Effector memory CD8-positive, alpha-beta T cell (primary cell): ENCODE measurements around the gene TTLL4.
A peak's percentile ranks its signal among the peaks of the same experiment; 100 is the strongest.
"Not testable (repeated sequence)": the region's sequence is repeated elsewhere in the genome, so short reads cannot be mapped to it uniquely, and the experiment has no call there.

ENCODE experiments used
- ATAC-seq: fragments of 150-1000 bp; cut with Tn5 transposase; replicated peaks from 2 replicates; pipeline ENCODE4 v1.10.0; 2021; ENCODE audit warnings: mild to moderate bottlenecking, moderate library complexity
- DNase-seq, 3 experiments: peaks; one replicate each; pipeline ENCODE4 v3.0.0; 2021
- H3K27ac Mint-ChIP-seq, 2 donors: one replicate each; pipeline ENCODE4 v1.8.0; 2022; ENCODE audit warnings: mild to moderate bottlenecking in 2 of 2, mixed read lengths in 2 of 2, moderate library complexity in 2 of 2
- H3K27me3 Mint-ChIP-seq, 2 donors: one replicate each; pipeline ENCODE4 v1.8.0; 2022; ENCODE audit warnings: mixed read lengths in 2 of 2
- H3K36me3 Mint-ChIP-seq: one replicate; pipeline ENCODE4 v1.8.0; 2022; ENCODE audit warnings: mild to moderate bottlenecking, moderate library complexity, mixed read lengths; ENCODE audit not compliant: insufficient read depth
- H3K4me1 Mint-ChIP-seq, 2 donors: one replicate each; pipeline ENCODE4 v1.8.0; 2022; ENCODE audit warnings: low read depth in 2 of 2, mixed read lengths in 2 of 2
- H3K4me3 Mint-ChIP-seq, 2 donors: one replicate each; pipeline ENCODE4 v1.8.0; 2022; ENCODE audit warnings: mild to moderate bottlenecking in 2 of 2, mixed read lengths in 2 of 2, moderate library complexity in 2 of 2
- H3K9me3 Mint-ChIP-seq, 2 donors: one replicate each; pipeline ENCODE4 v1.8.0; 2022; ENCODE audit warnings: mixed read lengths in 2 of 2
- total RNA-seq, 9 experiments: gene quantifications; one replicate each; lab custom pipeline; 2026; lab: John Stamatoyannopoulos, UW

The TTLL4 gene
- total RNA-seq: 12.5 to 35.5 (median 27.8) reads per million in 9 experiments

GRCh38 chr2:218710687-218711549, at the start of gene TTLL4:
TTLL4 (plus strand) TSS chr2:218710835; CDS start chr2:218737677, 26,842 bp downstream.
- H3K4me3 Mint-ChIP-seq: peak within 1 kb of the TSS; percentile 93 to 98
- peaks cover 10% of the 10 kb centered on the region for H3K36me3 Mint-ChIP-seq
- peak; percentile 98 to 99 (median 99) for DNase-seq
- H3K27ac Mint-ChIP-seq: peak within 1 kb of the TSS; percentile 92 to 93
- peak; percentile 95 for ATAC-seq
- no peaks in the 10 kb centered on the region for H3K9me3 Mint-ChIP-seq
- H3K27me3 Mint-ChIP-seq: peaks cover 0 to 11% of the 10 kb centered on the region in 2 donors
- peaks cover 14 to 17% of the 10 kb centered on the region in 2 donors for H3K4me1 Mint-ChIP-seq

DNA sequence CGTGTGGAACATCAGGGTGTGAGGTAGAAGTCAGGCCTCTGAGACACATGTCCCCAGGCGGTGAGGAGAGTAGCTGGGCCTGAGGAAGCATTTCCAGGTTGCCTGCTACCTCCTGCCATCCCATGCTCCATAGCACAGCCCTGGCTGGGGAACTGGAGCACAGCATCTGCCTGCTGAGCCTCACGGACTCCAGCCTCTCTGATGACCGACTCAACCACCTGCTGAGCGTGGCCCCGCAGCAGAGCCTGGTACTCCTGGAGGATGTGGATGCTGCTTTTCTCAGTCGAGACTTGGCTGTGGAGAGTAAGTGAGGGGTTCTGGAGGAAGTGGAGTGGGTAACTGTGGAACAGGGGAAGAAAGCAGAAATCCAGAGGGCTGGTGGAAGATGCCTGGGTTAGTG, 48.3 kb upstream of the TTLL4 start:
- Mint-ChIP-seq H3K4me1 (peaks cover 25 to 27% of the 10 kb centered on the region in 2 donors), H3K4me3 (no peak overlapping the region)

GRCh38 chr2:218662827-218663226, 47.8 kb upstream of the TTLL4 start:
- Mint-ChIP-seq H3K36me3 (peaks cover 60% of the 10 kb centered on the region), H3K27ac (peak overlapping the region in 1 of 2 donors; percentile 80), H3K27me3 (no peaks in the 10 kb centered on the region), H3K4me1 (peaks cover 22 to 24% of the 10 kb centered on the region in 2 donors), H3K9me3 (no peaks in the 10 kb centered on the region), H3K4me3 (no peak overlapping the region)
- ATAC-seq (no peak), DNase-seq (no peak)

More for the DNA sequence above, 48.3 kb upstream of the TTLL4 start:
- Mint-ChIP-seq H3K9me3 (no peaks in the 10 kb centered on the region), H3K36me3 (peaks cover 58% of the 10 kb centered on the region), H3K27ac (peak overlapping the region in 1 of 2 donors; percentile 80), H3K27me3 (no peaks in the 10 kb centered on the region)
- DNase-seq (no peak), ATAC-seq (no peak)

- no peak overlapping the region for H3K4me3 Mint-ChIP-seq
- no peaks in the 10 kb centered on the region for H3K9me3 Mint-ChIP-seq
These were observed 46.7 kb upstream of the TTLL4 start for GRCh38 chr2:218663901-218664300.

DNA sequence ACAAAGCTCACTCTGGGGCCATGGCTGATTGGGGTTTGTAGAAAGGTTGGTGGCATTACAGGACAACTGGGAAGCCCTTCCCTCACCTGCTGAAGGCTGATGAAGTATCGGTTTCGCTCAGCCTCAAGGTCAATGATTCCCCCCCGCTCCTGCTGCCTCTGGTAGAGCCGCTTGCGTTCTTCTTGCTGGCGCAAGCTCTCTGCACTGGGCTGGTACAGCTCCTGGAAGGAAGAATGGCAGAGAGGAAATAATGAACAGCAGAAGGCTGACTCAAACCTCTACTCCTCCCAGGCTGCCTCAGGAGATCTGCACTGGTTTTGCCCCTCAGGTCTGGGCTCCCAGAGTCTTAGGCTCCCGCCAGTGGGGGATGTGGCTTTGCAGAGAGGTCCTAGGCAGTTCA, 46.0 kb upstream of the TTLL4 start:
- Mint-ChIP-seq H3K4me3 (no peak overlapping the region), H3K27ac (peak overlapping the region in 1 of 2 donors; percentile 51), H3K27me3 (no peaks in the 10 kb centered on the region), H3K9me3 (no peaks in the 10 kb centered on the region), H3K36me3 (peaks cover 55% of the 10 kb centered on the region), H3K4me1 (peaks cover 8 to 10% of the 10 kb centered on the region in 2 donors)
- no peak for ATAC-seq
- no peak for DNase-seq

More at GRCh38 chr2:218663901-218664300, 46.7 kb upstream of the TTLL4 start:
- H3K4me1 Mint-ChIP-seq: peaks cover 13 to 14% of the 10 kb centered on the region in 2 donors
- ATAC-seq (no peak), DNase-seq (no peak)
- H3K27me3 Mint-ChIP-seq: no peaks in the 10 kb centered on the region
- H3K27ac Mint-ChIP-seq: no peak overlapping the region
- peaks cover 60% of the 10 kb centered on the region for H3K36me3 Mint-ChIP-seq

DNA sequence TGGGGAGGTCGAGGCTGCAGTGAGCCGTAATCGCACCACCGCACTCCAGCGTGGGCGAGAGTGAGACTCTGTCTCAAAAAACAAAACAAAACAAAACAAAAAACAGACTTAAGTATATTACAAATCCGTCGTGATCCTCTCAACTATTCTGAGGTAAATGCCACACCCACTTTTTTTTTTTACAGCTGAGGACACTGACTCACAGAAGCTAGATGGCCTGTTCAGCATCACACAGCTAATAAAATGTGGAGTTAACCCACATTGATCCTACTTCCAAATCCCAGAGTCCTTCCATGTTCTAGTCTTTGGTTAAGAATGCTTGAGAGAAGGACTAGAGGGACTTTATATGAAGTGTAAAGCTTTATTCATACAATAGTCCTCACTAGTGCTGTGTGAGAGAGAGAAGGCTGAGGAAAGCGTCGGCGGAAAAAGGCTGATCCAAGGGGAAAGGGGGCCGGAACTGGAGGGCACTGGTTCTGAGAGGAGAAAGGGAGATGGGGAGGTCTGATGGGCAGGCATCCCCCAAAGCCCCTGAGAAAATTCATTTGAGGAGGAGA, 39.5 kb upstream of the TTLL4 start:
- ATAC-seq (no peak), DNase-seq (no peak)
- Mint-ChIP-seq H3K9me3 (no peaks in the 10 kb centered on the region), H3K4me3 (peak overlapping the region; percentile 96 to 97), H3K4me1 (peaks cover 16 to 26% of the 10 kb centered on the region in 2 donors), H3K27ac (peak overlapping the region; percentile 97 to 99), H3K27me3 (no peaks in the 10 kb centered on the region), H3K36me3 (peaks cover 27% of the 10 kb centered on the region)

DNA sequence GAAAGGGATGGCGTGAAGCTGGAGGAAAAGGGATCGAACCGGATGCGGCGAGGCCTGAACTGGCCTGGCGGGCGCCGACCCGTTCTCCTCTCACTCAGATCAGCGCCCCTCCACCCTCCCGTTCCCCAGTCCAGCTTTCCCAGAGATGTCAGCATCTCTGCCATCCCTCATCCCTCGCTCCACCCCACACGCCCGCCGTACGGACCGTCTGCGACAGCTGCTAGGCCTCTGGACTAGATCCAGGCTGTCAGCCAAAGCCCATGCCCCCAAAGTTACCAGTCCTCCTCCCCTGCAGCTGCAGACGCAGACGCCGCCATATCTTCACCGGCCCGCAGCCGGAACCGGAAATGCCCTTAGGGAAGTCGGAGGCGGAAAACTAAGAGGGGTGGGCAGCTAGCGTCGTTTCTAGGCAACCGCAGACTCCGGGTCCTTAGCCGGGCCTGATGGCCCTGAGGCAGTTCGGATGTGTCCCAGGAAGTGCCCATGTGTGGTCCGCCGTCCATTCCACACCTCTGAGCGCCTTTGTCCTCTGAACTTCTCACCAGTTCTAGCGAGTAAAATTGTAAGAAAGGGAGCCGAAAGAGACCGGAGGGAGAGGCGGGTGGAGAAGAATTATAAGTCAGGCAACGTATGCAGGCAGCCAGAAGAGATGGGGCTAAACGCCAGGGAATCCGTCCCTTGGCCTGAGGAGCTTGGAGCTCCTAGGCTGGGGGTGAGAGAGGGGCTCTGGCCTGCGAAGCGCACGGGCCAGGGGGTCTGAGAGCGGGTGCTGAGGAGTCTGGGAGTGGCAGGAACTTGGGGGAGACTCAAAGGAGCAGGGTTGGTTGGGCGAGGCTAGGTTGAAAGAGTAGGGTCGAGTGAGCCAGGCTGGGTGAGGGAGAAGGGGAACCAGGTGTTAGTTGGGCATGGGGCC, 38.7 kb upstream of the TTLL4 start, which contains the start of the genes RNF25 and STK36:
Gene RNF25 (minus strand): TSS at position 349 of the 913 bp plus-strand sequence. CDS start 32 bp downstream, at position 317.
Gene STK36 (plus strand): TSS at position 433 of the 913 bp plus-strand sequence. CDS start 744 bp downstream, outside the sequence.
- H3K9me3 Mint-ChIP-seq: no peaks in the 10 kb centered on the region
- H3K27ac Mint-ChIP-seq: peak within 1 kb of the TSS; percentile 97 to 99
- peak; percentile 95 for ATAC-seq
- no peaks in the 10 kb centered on the region for H3K27me3 Mint-ChIP-seq
- DNase-seq: peak; percentile 71 to 73 (median 72)
- H3K4me3 Mint-ChIP-seq: peak within 1 kb of the TSS; percentile 96 to 97
- H3K4me1 Mint-ChIP-seq: peaks cover 16 to 26% of the 10 kb centered on the region in 2 donors
- H3K36me3 Mint-ChIP-seq: peaks cover 19% of the 10 kb centered on the region

GRCh38 chr2:218679119-218679518, 31.5 kb upstream of the TTLL4 start:
- no peak for DNase-seq
- no peaks in the 10 kb centered on the region for H3K4me1 Mint-ChIP-seq
- H3K27me3 Mint-ChIP-seq: no peaks in the 10 kb centered on the region
- ATAC-seq: no peak
- no peaks in the 10 kb centered on the region for H3K9me3 Mint-ChIP-seq
- no peak overlapping the region for H3K27ac Mint-ChIP-seq
- no peaks in the 10 kb centered on the region for H3K36me3 Mint-ChIP-seq
- H3K4me3 Mint-ChIP-seq: no peak overlapping the region

DNA sequence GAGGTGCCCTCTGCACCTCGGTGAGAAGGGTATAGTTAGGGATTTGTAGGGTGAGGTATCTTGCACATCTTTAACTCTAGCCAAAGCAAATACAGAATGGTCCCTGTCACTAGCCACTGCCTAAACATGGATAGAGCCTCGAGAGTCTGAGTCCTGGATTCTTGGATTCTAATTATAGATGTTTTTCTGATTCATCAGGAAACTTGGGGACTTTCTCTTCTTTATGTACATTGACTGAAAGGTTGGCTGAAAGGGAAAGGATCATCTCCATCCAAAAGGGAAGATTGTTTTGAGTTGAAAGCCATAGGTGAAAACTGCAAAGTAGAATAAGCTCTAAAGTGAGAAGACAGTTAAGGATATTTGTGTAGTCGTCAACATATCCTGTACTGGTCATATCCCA, 30.6 kb upstream of the TTLL4 start:
- H3K4me3 Mint-ChIP-seq: no peak overlapping the region
- no peaks in the 10 kb centered on the region for H3K36me3 Mint-ChIP-seq
- H3K4me1 Mint-ChIP-seq: no peaks in the 10 kb centered on the region
- ATAC-seq: no peak
- no peak for DNase-seq
- no peaks in the 10 kb centered on the region for H3K9me3 Mint-ChIP-seq
- H3K27me3 Mint-ChIP-seq: no peaks in the 10 kb centered on the region
- no peak overlapping the region for H3K27ac Mint-ChIP-seq

GRCh38 chr2:218687400-218688060, 23.1 kb upstream of the TTLL4 start:
- H3K36me3 Mint-ChIP-seq, H3K27ac Mint-ChIP-seq, H3K27me3 Mint-ChIP-seq, H3K4me3 Mint-ChIP-seq, H3K4me1 Mint-ChIP-seq, H3K9me3 Mint-ChIP-seq: not testable (repeated sequence)
- DNase-seq: peak in 1 of 3 experiments; percentile 12
- ATAC-seq: peak; percentile 72

GRCh38 chr2:218691234-218691633, 19.4 kb upstream of the TTLL4 start:
- DNase-seq (no peak), ATAC-seq (no peak)
- Mint-ChIP-seq H3K9me3 (no peaks in the 10 kb centered on the region), H3K27ac (no peak overlapping the region), H3K4me1 (no peaks in the 10 kb centered on the region), H3K4me3 (no peak overlapping the region), H3K27me3 (no peaks in the 10 kb centered on the region), H3K36me3 (peaks cover 3% of the 10 kb centered on the region)

DNA sequence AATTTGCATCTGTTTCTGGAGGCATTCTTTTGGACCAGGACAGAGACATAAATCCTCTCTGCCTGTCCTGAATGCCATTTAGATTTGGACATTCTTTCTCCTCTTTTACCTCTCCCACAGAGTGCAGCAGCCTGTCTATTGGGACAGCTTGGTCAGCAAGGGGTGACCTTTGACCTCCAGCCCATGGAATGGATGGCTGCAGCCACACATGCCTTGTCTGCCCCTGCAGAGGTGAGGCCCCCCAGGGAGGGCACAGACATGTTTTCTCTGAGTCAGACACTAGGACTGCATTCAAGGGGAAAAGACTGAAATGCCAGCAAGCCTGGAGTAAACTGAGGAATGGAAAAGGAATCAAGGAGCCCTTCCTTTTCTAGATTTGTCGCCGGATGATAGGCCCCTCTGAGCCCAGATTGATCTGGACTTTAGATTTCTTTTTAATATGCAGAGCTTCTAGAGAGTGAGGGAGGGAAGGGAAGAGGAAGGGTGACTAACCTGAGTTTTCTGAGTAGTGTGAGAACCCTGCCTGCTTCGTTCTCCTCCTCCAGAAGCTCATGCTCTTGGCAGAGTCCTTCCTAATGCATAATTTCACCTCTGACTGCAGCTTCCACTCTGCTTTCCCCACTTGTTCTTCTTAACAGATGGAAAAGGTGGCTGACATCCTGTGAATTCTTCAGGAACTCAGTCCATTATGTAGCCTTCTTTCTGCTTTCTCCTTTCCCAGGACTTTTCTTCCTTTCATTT, 16.1 kb upstream of the TTLL4 start:
- H3K27ac Mint-ChIP-seq: no peak overlapping the region
- ATAC-seq (no peak), DNase-seq (no peak)
- no peaks in the 10 kb centered on the region for H3K4me1 Mint-ChIP-seq
- no peak overlapping the region for H3K4me3 Mint-ChIP-seq
- H3K36me3 Mint-ChIP-seq: peaks cover 6% of the 10 kb centered on the region
- H3K27me3 Mint-ChIP-seq: no peaks in the 10 kb centered on the region
- no peaks in the 10 kb centered on the region for H3K9me3 Mint-ChIP-seq
